HCEC 1CT (cell line): Measurements from ENCODE around the gene PIGX.

Experiments
- DNase-seq: peaks from one replicate; pipeline ENCODE4 v3.0.0-alpha.2; 2017

The PIGX gene

GRCh38 chr3:196711838-196712513 is at the start of gene PIGX, which contains the start of gene CEP19:
Gene PIGX (plus strand): TSS chr3:196712377.
Gene CEP19 (minus strand): TSS chr3:196712250. CDS start chr3:196708657, 3,593 bp downstream.
- peak; percentile 80 for DNase-seq

- DNase-seq, result no peak
These were observed 49.2 kb upstream of the PIGX start for GRCh38 chr3:196662711-196663571.

GRCh38 chr3:196666001-196666867 is 45.9 kb upstream of the PIGX start:
- DNase-seq, result no peak

- DNase-seq, result no peak
These were observed 44.9 kb upstream of the PIGX start for GRCh38 chr3:196667056-196667825.

- no peak for DNase-seq
These were observed 41.8 kb upstream of the PIGX start for GRCh38 chr3:196670339-196670738.

GRCh38 chr3:196673632-196674031 is 38.5 kb upstream of the PIGX start:
- no peak for DNase-seq

- DNase-seq, result no peak
These were observed 34.8 kb upstream of the PIGX start for GRCh38 chr3:196677353-196677752.

- DNase-seq, result no peak
These were observed 34.2 kb upstream of the PIGX start for GRCh38 chr3:196677931-196678330.

GRCh38 chr3:196684548-196685407 is 27.4 kb upstream of the PIGX start:
- peak; percentile 32 for DNase-seq

GRCh38 chr3:196686436-196686835 is 25.7 kb upstream of the PIGX start:
- no peak for DNase-seq

- peak; percentile 76 for DNase-seq
These were observed 23.8 kb upstream of the PIGX start for GRCh38 chr3:196688349-196688748.

GRCh38 chr3:196689941-196690660 is 22.1 kb upstream of the PIGX start:
- DNase-seq, result no peak

GRCh38 chr3:196691386-196691785 is 20.8 kb upstream of the PIGX start:
- no peak for DNase-seq

- DNase-seq, result peak; percentile 24
These were observed 18.0 kb upstream of the PIGX start for GRCh38 chr3:196694202-196694638.

GRCh38 chr3:196694941-196695848 is 17.0 kb upstream of the PIGX start:
- no peak for DNase-seq

- DNase-seq, result no peak
These were observed 16.3 kb upstream of the PIGX start for GRCh38 chr3:196695849-196696226.

GRCh38 chr3:196697270-196697669 is 14.9 kb upstream of the PIGX start:
- DNase-seq, result no peak

- no peak for DNase-seq
These were observed 12.4 kb upstream of the PIGX start for GRCh38 chr3:196699749-196700148.

- DNase-seq, result no peak
These were observed 11.4 kb upstream of the PIGX start for GRCh38 chr3:196700801-196701200.
